GM23338 (cell line): Measurements from ENCODE around the gene LSM14A. TPM values are rescaled to one million over a fixed set of nuclear protein-coding genes. Genes with fewer than 3 reads are reported as not detected.

Source experiments
- ATAC-seq: fragments of 200-7000 bp; cut with Tn5 transposase; 3 replicates; pipeline ENCODE4 v1.9.1; 2020
- DNase-seq: peaks from one replicate; pipeline ENCODE4 v3.0.0-alpha.2; 2015; ENCODE audit warnings: low spot score
- H2AFZ ChIP-seq: fragments of 200-600 bp; sonication (generic); 2 replicates; pipeline ENCODE4 v1.8.0; 2016; ENCODE audit warnings: antibody characterized with exemption, mild to moderate bottlenecking, moderate library complexity
- H3F3A ChIP-seq: fragments of 200-600 bp; sonication (generic); replicated peaks from 2 replicates; pipeline ENCODE4 v1.8.0; 2017; ENCODE audit warnings: antibody characterized with exemption, mixed run types, low read depth
- H3K27ac ChIP-seq: fragments of 200-600 bp; sonication (generic); 2 replicates; pipeline ENCODE4 v1.6.1; 2016; ENCODE audit warnings: low read depth
- H3K27me3 ChIP-seq: fragments of 200-600 bp; sonication (generic); 2 replicates; pipeline ENCODE4 v1.8.0; 2016; ENCODE audit warnings: mild to moderate bottlenecking, mixed run types, moderate library complexity; ENCODE audit not compliant: insufficient read depth
- H3K36me3 ChIP-seq: fragments of 200-600 bp; sonication (generic); 2 replicates; pipeline ENCODE4 v1.8.0; 2016; ENCODE audit warnings: mild to moderate bottlenecking; ENCODE audit not compliant: insufficient read depth
- H3K4me1 ChIP-seq: fragments of 200-600 bp; sonication (generic); 2 replicates; pipeline ENCODE4 v1.8.0; 2016; ENCODE audit warnings: mild to moderate bottlenecking, moderate library complexity; ENCODE audit not compliant: insufficient read depth
- H3K4me2 ChIP-seq: fragments of 200-600 bp; sonication (generic); 2 replicates; pipeline ENCODE4 v1.7.1; 2017; ENCODE audit warnings: mixed run types
- H3K4me3 ChIP-seq: fragments of 200-600 bp; sonication (generic); 2 replicates; pipeline ENCODE4 v1.6.1; 2016; ENCODE audit warnings: mixed run types
- H3K79me2 ChIP-seq: fragments of 200-600 bp; sonication (generic); replicated peaks from 2 replicates; pipeline ENCODE4 v1.8.0; 2017; ENCODE audit warnings: mild to moderate bottlenecking; ENCODE audit not compliant: insufficient read depth
- H3K9me2 ChIP-seq: fragments of 200-600 bp; sonication (generic); 2 replicates; pipeline ENCODE4 v1.8.0; 2017; ENCODE audit not compliant: insufficient read depth
- H4K20me1 ChIP-seq: fragments of 200-600 bp; sonication (generic); replicated peaks from 2 replicates; pipeline ENCODE4 v1.8.0; 2017; ENCODE audit warnings: mild to moderate bottlenecking; ENCODE audit not compliant: insufficient read depth
- H3K27ac Mint-ChIP-seq: 2 replicates; pipeline ENCODE4 v1.8.0; 2020; ENCODE audit warnings: inconsistent platforms, mild to moderate bottlenecking, moderate library complexity, mixed read lengths
- H3K27me3 Mint-ChIP-seq: 3 replicates; pipeline ENCODE4 v1.8.0; 2022; ENCODE audit warnings: low read depth, mild to moderate bottlenecking, moderate library complexity, mixed read lengths, inconsistent platforms; ENCODE audit not compliant: insufficient read depth, poor library complexity
- H3K36me3 Mint-ChIP-seq: 3 replicates; pipeline ENCODE4 v1.8.0; 2021; ENCODE audit warnings: low read depth, mild to moderate bottlenecking, inconsistent platforms, moderate library complexity, mixed read lengths
- H3K4me1 Mint-ChIP-seq: 3 replicates; pipeline ENCODE4 v1.8.0; 2020; ENCODE audit warnings: mild to moderate bottlenecking, inconsistent platforms, mixed read lengths
- H3K4me3 Mint-ChIP-seq: 3 replicates; pipeline ENCODE4 v1.8.0; 2021; ENCODE audit warnings: moderate library complexity, mild to moderate bottlenecking, inconsistent platforms, mixed read lengths
- H3K9me3 Mint-ChIP-seq: 3 replicates; pipeline ENCODE4 v1.8.0; 2020; ENCODE audit warnings: moderate library complexity, mild to moderate bottlenecking, inconsistent platforms, mixed read lengths
- CTCF ChIP-seq, 2 experiments: fragments of 200-600 bp in 1 of 2; sonication (generic) in 1 of 2; conservative IDR thresholded peaks; 2 replicates each; pipeline versions ENCODE4 v1.5.1 to v1.6.1; 2016 to 2017; ENCODE audit warnings: antibody characterized with exemption in 2 of 2, low read depth in 2 of 2, mild to moderate bottlenecking in 2 of 2, moderate library complexity in 1 of 2
- EZH2phosphoT487 ChIP-seq: fragments of 200-600 bp; sonication (generic); IDR thresholded peaks from one replicate; pipeline ENCODE4 v1.8.1; 2018; ENCODE audit warnings: antibody characterized with exemption; ENCODE audit not compliant: unreplicated experiment
- JUNB ChIP-seq: IDR thresholded peaks from one replicate; pipeline ENCODE4 v1.6.1; 2016; ENCODE audit warnings: antibody characterized with exemption; ENCODE audit not compliant: unreplicated experiment
- NANOG ChIP-seq: IDR thresholded peaks from 2 replicates; pipeline ENCODE4 v1.6.1; 2016; ENCODE audit warnings: antibody characterized with exemption, borderline replicate concordance
- POLR2AphosphoS5 ChIP-seq: IDR thresholded peaks from 2 replicates; pipeline ENCODE4 v1.6.1; 2016; ENCODE audit warnings: antibody characterized with exemption, low read depth
- REST ChIP-seq: IDR thresholded peaks from one replicate; pipeline ENCODE4 v1.6.1; 2018; ENCODE audit warnings: antibody characterized with exemption; ENCODE audit not compliant: unreplicated experiment
- long read RNA-seq: library from polyadenylated mRNA; unstranded; transcript quantifications from one replicate; pipeline ENCODE4 v2.0.0, GENCODE V29; 2020; ENCODE audit not compliant: unreplicated experiment
- polyA plus RNA-seq: library from polyadenylated mRNA; unstranded; fragments of >200 nt; fragmentation: Nextera tagmentation; extraction: Ambion mirVana; gene quantifications from 2 replicates; pipeline ENCODE4 v1.2.1, GENCODE V29; 2016
- total RNA-seq: library from RNA; depleted of rRNA; stranded (reverse); fragments of >200 nt; shearing (Covaris generic); gene quantifications from 2 replicates; pipeline ENCODE4 v1.2.3, GENCODE V29; 2014; rRNA removed

LSM14A gene
- total RNA-seq (148 and 166 TPM in 2 replicates), polyA plus RNA-seq (98.8 and 109 TPM in 2 replicates)
- long read RNA-seq, transcript LSM14A-203 (10 exons, 3,596 nt), result major isoform, 18 of 59 reads
- long read RNA-seq, transcript LSM14A-201 (11 exons, 3,424 nt), result minor isoform, 12 of 59 reads
- long read RNA-seq, partial matches to known transcripts, result 22 of 59 reads
- long read RNA-seq, other reads (novel, unspliced or antisense), result 7 of 59 reads

- Mint-ChIP-seq H3K36me3 (peaks cover 21% of the 10 kb centered on the region), H3K27me3 (peaks cover 12% of the 10 kb centered on the region), H3K4me3 (peak within 1 kb of the TSS; percentile 91), H3K9me3 (peaks cover 3% of the 10 kb centered on the region; the same call in 1 of the 3 replicates), H3K27ac (peak within 1 kb of the TSS; percentile 99), H3K4me1 (peaks cover 27% of the 10 kb centered on the region)
- H3K4me2 ChIP-seq, result peak within 1 kb of the TSS; percentile 86
- peak within 1 kb of the TSS; percentile 63 for H3K4me3 ChIP-seq
- DNase-seq (peak; percentile 94), ATAC-seq (peak; percentile 74)
- peaks cover 47% of the 10 kb centered on the region for H3K79me2 ChIP-seq
- TF ChIP-seq REST (peak; percentile 3), POLR2AphosphoS5 (peak; percentile 90), EZH2phosphoT487 (no peak)
- H2AFZ ChIP-seq, result peak within 1 kb of the TSS; percentile 0; the same call in 1 of the 2 replicates
- H3K27me3 ChIP-seq, result no peaks in the 10 kb centered on the region
- peak within 1 kb of the TSS; percentile 97 for H3K27ac ChIP-seq
- peaks cover 3% of the 10 kb centered on the region; the same call in 1 of the 2 replicates for H3F3A ChIP-seq
- H4K20me1 ChIP-seq, result peaks cover 33% of the 10 kb centered on the region
- no peaks in the 10 kb centered on the region for H3K36me3 ChIP-seq
- H3K9me2 ChIP-seq, result no peaks in the 10 kb centered on the region
- peaks cover 31% of the 10 kb centered on the region for H3K4me1 ChIP-seq
Measured at GRCh38 chr19:34171877-34172660, at the start of gene LSM14A. Gene LSM14A, plus strand, starts transcription at chr19:34172504. Its CDS starts 139 bp downstream, at chr19:34172643.

GRCh38 chr19:34124828-34125227 is 47.5 kb upstream of the LSM14A start:
- no peaks in the 10 kb centered on the region for H3K27me3 ChIP-seq
- peaks cover 2% of the 10 kb centered on the region; the same call in 1 of the 3 replicates for H3K4me1 Mint-ChIP-seq
- H2AFZ ChIP-seq, result no peak overlapping the region
- H3K9me2 ChIP-seq, result no peaks in the 10 kb centered on the region
- no peaks in the 10 kb centered on the region for H3K36me3 ChIP-seq
- H3K9me3 Mint-ChIP-seq, result no peaks in the 10 kb centered on the region
- TF ChIP-seq JUNB, result no peak
- TF ChIP-seq REST, result no peak
- TF ChIP-seq CTCF (conservative IDR thresholded peaks at IDR 0.05; ENCODE audit: low read depth in 2 of 2), result no peak
- TF ChIP-seq NANOG, result no peak
- ATAC-seq (peak; percentile 43; the same call in 2 of the 3 replicates), DNase-seq (peak; percentile 67)
- no peaks in the 10 kb centered on the region for H3K36me3 Mint-ChIP-seq
- no peak overlapping the region for H3K4me3 ChIP-seq
- no peaks in the 10 kb centered on the region for H3K4me1 ChIP-seq
- H3K4me2 ChIP-seq, result no peak overlapping the region
- no peaks in the 10 kb centered on the region for H3F3A ChIP-seq
- H3K79me2 ChIP-seq, result no peaks in the 10 kb centered on the region
- no peak overlapping the region for H3K4me3 Mint-ChIP-seq
- no peak overlapping the region for H3K27ac Mint-ChIP-seq
- peaks cover 6% of the 10 kb centered on the region for H3K27me3 Mint-ChIP-seq
- H3K27ac ChIP-seq, result no peak overlapping the region
- no peaks in the 10 kb centered on the region for H4K20me1 ChIP-seq
